H54 (cell line): Measurements from ENCODE around the gene COL3A1.

Experiments
- DNase-seq: peaks from one replicate; pipeline ENCODE4 v3.0.0; 2011; ENCODE audit warnings: low spot score, mixed read lengths; ENCODE audit not compliant: insufficient read length
- FAIRE-seq: peaks from 3 replicates; lab custom pipeline; 2011; peaks lifted over from hg19 to GRCh38; lab: Jason Lieb, UNC
- POLR2A ChIP-seq: IDR thresholded peaks from 2 replicates; pipeline ENCODE4 v1.6.1; 2011; ENCODE audit warnings: low read depth, mild to moderate bottlenecking, low read length

The COL3A1 gene

GRCh38 chr2:188966728-188967440 is 7.3 kb upstream of the COL3A1 start:
- no peak for TF ChIP-seq POLR2A
- DNase-seq (no peak), FAIRE-seq (no peak)

- DNase-seq (no peak), FAIRE-seq (peak; percentile 52)
- TF ChIP-seq POLR2A = no peak
Observed at GRCh38 chr2:188969236-188969635, 4.9 kb upstream of the COL3A1 start.

GRCh38 chr2:188969651-188970050 is 4.5 kb upstream of the COL3A1 start:
- no peak for TF ChIP-seq POLR2A
- no peak for DNase-seq
- no peak for FAIRE-seq

- FAIRE-seq = peak; percentile 71
- TF ChIP-seq POLR2A = no peak
- no peak for DNase-seq
Observed at GRCh38 chr2:188970211-188970610, 4.0 kb upstream of the COL3A1 start.

GRCh38 chr2:188971432-188971861 is 2.7 kb upstream of the COL3A1 start:
- FAIRE-seq (no peak), DNase-seq (no peak)
- no peak for TF ChIP-seq POLR2A

- TF ChIP-seq POLR2A = no peak
- peak; percentile 52 for FAIRE-seq
- no peak for DNase-seq
Observed at GRCh38 chr2:188973641-188974040, 532 bp upstream of the COL3A1 start.

- FAIRE-seq (peak; percentile 70), DNase-seq (no peak)
- no peak; the same call in 1 of the 2 replicates for TF ChIP-seq POLR2A
Observed at GRCh38 chr2:188975497-188976102, 1.4 kb downstream of the COL3A1 start.

- FAIRE-seq (peak; percentile 88), DNase-seq (no peak)
- no peak for TF ChIP-seq POLR2A
Observed at GRCh38 chr2:188976545-188977268, 2.5 kb downstream of the COL3A1 start.

- no peak for DNase-seq
- TF ChIP-seq POLR2A = no peak
- FAIRE-seq = no peak
Observed at GRCh38 chr2:188977317-188977716, 3.1 kb downstream of the COL3A1 start.

GRCh38 chr2:188978291-188979081 is 4.3 kb downstream of the COL3A1 start:
- FAIRE-seq (peak; percentile 93), DNase-seq (no peak)
- no peak for TF ChIP-seq POLR2A

- FAIRE-seq = peak; percentile 77
- TF ChIP-seq POLR2A = no peak
- DNase-seq = no peak
Observed at GRCh38 chr2:188979187-188980114, 5.3 kb downstream of the COL3A1 start.

GRCh38 chr2:188983427-188984064 is 9.4 kb downstream of the COL3A1 start:
- no peak for TF ChIP-seq POLR2A
- DNase-seq (no peak), FAIRE-seq (peak; percentile 67)
